Mesendoderm (in vitro differentiated cells): Measurements from ENCODE around the gene GLT1D1.

Experiments
- DNase-seq: peaks from one replicate; pipeline ENCODE4 v3.0.0; 2013
- H2AK5ac ChIP-seq: 2 replicates; pipeline ENCODE4 v1.6.1; 2013; ENCODE audit warnings: low read length, inconsistent platforms
- H2BK120ac ChIP-seq: 2 replicates; pipeline ENCODE4 v1.6.1; 2013; ENCODE audit warnings: low read depth, mild to moderate bottlenecking, low read length, moderate library complexity, mixed read lengths
- H2BK15ac ChIP-seq: replicated peaks from 2 replicates; pipeline ENCODE4 v1.6.1; 2013; ENCODE audit warnings: low read depth, mild to moderate bottlenecking, moderate library complexity
- H2BK5ac ChIP-seq: 2 replicates; pipeline ENCODE4 v1.6.1; 2013; ENCODE audit warnings: low read length, inconsistent platforms
- H3K18ac ChIP-seq: 2 replicates; pipeline ENCODE4 v1.6.1; 2013; ENCODE audit warnings: mild to moderate bottlenecking, low read length, mixed read lengths
- H3K23ac ChIP-seq: one replicate; pipeline ENCODE4 v1.6.1; 2013; ENCODE audit warnings: low read length
- H3K27ac ChIP-seq: 2 replicates; pipeline ENCODE4 v1.5.1; 2013; ENCODE audit warnings: low read depth, mild to moderate bottlenecking, inconsistent platforms, low read length, moderate library complexity
- H3K27me3 ChIP-seq: 2 replicates; pipeline ENCODE4 v1.6.1; 2013; ENCODE audit warnings: low read length, control low read depth, mild to moderate bottlenecking, inconsistent platforms; ENCODE audit not compliant: insufficient read depth, poor library complexity
- H3K36me3 ChIP-seq: 2 replicates; pipeline ENCODE4 v1.6.1; 2013; ENCODE audit warnings: low read length, inconsistent platforms; ENCODE audit not compliant: control insufficient read depth, insufficient read depth
- H3K4ac ChIP-seq: one replicate; pipeline ENCODE4 v1.6.1; 2013; ENCODE audit warnings: low read depth, mild to moderate bottlenecking, low read length, moderate library complexity
- H3K4me1 ChIP-seq: 2 replicates; pipeline ENCODE4 v1.6.1; 2013; ENCODE audit warnings: low read depth, low read length, inconsistent platforms; ENCODE audit not compliant: control insufficient read depth
- H3K4me2 ChIP-seq: 2 replicates; pipeline ENCODE4 v1.6.1; 2013; ENCODE audit warnings: low read length
- H3K4me3 ChIP-seq: 2 replicates; pipeline ENCODE4 v1.5.1; 2013; ENCODE audit warnings: mild to moderate bottlenecking, low read length
- H3K56ac ChIP-seq: one replicate; pipeline ENCODE4 v1.6.1; 2013; ENCODE audit warnings: low read length
- H3K79me1 ChIP-seq: 2 replicates; pipeline ENCODE4 v1.6.1; 2013; ENCODE audit warnings: low read length, inconsistent platforms
- H3K79me2 ChIP-seq: 2 replicates; pipeline ENCODE4 v1.6.1; 2013; ENCODE audit warnings: mild to moderate bottlenecking, low read length; ENCODE audit not compliant: control insufficient read depth, insufficient read depth
- H3K9ac ChIP-seq: 2 replicates; pipeline ENCODE4 v1.6.1; 2013; ENCODE audit warnings: low read length, inconsistent platforms
- H4K5ac ChIP-seq: one replicate; pipeline ENCODE4 v1.6.1; 2013; ENCODE audit warnings: low read length
- H4K8ac ChIP-seq: one replicate; pipeline ENCODE4 v1.6.1; 2013; ENCODE audit warnings: low read depth, mild to moderate bottlenecking, control low read depth, low read length, moderate library complexity
- WGBS: extraction: QIAGEN DNeasy Blood & Tissue Kit; methylation state at CpG from one replicate; pipeline ENCODE4 v1.1.7; 2013; ENCODE audit warnings: low lambda C conversion rate, missing lambda C conversion rate; ENCODE audit not compliant: insufficient coverage; ENCODE audit errors: extremely low coverage; 5-methylcytosine and 5-hydroxymethylcytosine counted together

Gene GLT1D1

GRCh38 chr12:128905003-128905544 is 51.8 kb downstream of the GLT1D1 start:
- Histone ChIP-seq H3K56ac (no peak overlapping the region), H4K8ac (no peak overlapping the region), H3K9ac (no peak overlapping the region), H2BK5ac (no peak overlapping the region), H3K4me1 (no peaks in the 10 kb centered on the region), H2BK120ac (no peak overlapping the region), H2BK15ac (no peak overlapping the region), H3K4ac (no peak overlapping the region), H2AK5ac (no peak overlapping the region), H3K18ac (no peak overlapping the region), H3K36me3 (no peaks in the 10 kb centered on the region), H4K5ac (no peak overlapping the region), H3K79me1 (no peaks in the 10 kb centered on the region), H3K4me2 (no peak overlapping the region), H3K23ac (no peak overlapping the region), H3K27me3 (no peaks in the 10 kb centered on the region), H3K27ac (no peak overlapping the region), H3K79me2 (no peaks in the 10 kb centered on the region), H3K4me3 (no peak overlapping the region)
- no peak for DNase-seq
- WGBS, result no CpG with 5 or more reads among the region's 13 CpGs

DNA sequence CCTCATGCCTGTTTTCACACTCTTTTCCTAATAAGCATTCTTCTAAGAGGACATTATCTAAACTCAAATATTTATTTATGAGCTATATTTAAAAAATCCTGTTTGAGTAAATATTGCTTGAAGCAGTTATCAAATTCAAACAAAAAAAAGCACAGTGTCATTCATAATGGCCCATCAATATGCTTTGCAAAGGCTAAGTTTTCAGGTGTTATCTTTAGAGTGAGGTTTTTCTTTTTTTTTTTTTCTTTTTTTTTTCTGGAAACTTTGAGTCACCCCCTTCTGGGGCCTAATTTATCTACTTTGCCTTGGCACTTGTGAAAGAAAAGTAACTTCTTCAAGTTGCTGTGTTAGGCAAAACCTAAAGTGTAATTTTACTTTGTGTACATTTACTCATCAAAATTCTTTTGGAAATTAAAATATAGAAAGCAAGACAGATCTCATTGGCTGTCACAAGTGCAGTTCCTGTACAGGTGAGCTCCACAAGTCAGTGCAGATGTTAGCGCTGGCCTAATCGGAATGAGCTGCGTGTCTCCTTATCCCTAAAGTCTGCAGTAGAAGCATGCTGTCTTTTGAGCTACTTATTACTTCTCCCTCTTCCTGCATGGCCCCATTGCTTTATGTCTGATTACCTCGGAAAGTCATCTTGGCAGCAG is 53.3 kb downstream of the GLT1D1 start:
- H3K9ac ChIP-seq, result no peak overlapping the region
- no peak overlapping the region for H2AK5ac ChIP-seq
- H2BK15ac ChIP-seq, result no peak overlapping the region
- H4K5ac ChIP-seq, result no peak overlapping the region
- H3K27me3 ChIP-seq, result no peaks in the 10 kb centered on the region
- no peak overlapping the region for H3K23ac ChIP-seq
- no peaks in the 10 kb centered on the region for H3K79me1 ChIP-seq
- no peak overlapping the region for H4K8ac ChIP-seq
- WGBS, result no CpG with 5 or more reads among the region's 4 CpGs
- H2BK5ac ChIP-seq, result no peak overlapping the region
- no peak overlapping the region for H3K27ac ChIP-seq
- H3K56ac ChIP-seq, result no peak overlapping the region
- no peak for DNase-seq
- no peak overlapping the region for H3K4ac ChIP-seq
- H3K4me3 ChIP-seq, result no peak overlapping the region
- no peaks in the 10 kb centered on the region for H3K36me3 ChIP-seq
- no peak overlapping the region for H3K18ac ChIP-seq
- H3K79me2 ChIP-seq, result no peaks in the 10 kb centered on the region
- no peak overlapping the region for H3K4me2 ChIP-seq
- no peak overlapping the region for H2BK120ac ChIP-seq
- H3K4me1 ChIP-seq, result no peaks in the 10 kb centered on the region

DNA sequence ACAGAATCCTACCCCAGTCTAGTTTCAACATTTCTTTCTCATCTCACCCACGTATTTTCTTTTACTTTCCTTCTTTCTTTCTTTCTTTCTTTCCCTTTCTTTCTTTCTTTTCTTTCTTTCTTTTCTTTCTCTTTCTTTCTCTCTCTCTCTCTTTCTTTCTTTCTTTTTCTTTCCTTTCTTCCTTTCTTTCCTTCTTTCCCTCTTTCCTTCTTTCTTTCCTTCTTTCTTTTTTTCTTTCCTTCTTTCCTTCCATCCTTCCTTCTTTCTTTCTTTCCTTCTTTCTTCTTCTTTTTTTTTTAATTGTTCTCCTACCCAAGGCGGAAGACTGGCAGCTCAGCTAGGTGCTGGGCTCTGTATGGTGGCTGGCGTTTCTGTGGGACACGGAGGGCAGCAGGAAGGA is 55.0 kb downstream of the GLT1D1 start:
- H3K79me1 ChIP-seq, result no peaks in the 10 kb centered on the region
- no peak overlapping the region for H3K9ac ChIP-seq
- no peak overlapping the region for H3K18ac ChIP-seq
- WGBS, result 100% methylated on average over 1 of the region's 4 CpGs
- H3K4me2 ChIP-seq, result no peak overlapping the region
- no peak overlapping the region for H3K4me3 ChIP-seq
- H3K56ac ChIP-seq, result no peak overlapping the region
- no peak for DNase-seq
- no peaks in the 10 kb centered on the region for H3K79me2 ChIP-seq
- H4K8ac ChIP-seq, result no peak overlapping the region
- no peaks in the 10 kb centered on the region for H3K36me3 ChIP-seq
- H2AK5ac ChIP-seq, result no peak overlapping the region
- H2BK15ac ChIP-seq, result no peak overlapping the region
- H4K5ac ChIP-seq, result no peak overlapping the region
- H3K23ac ChIP-seq, result no peak overlapping the region
- H2BK5ac ChIP-seq, result no peak overlapping the region
- no peak overlapping the region for H3K4ac ChIP-seq
- no peak overlapping the region for H3K27ac ChIP-seq
- no peaks in the 10 kb centered on the region for H3K4me1 ChIP-seq
- H3K27me3 ChIP-seq, result no peaks in the 10 kb centered on the region
- no peak overlapping the region for H2BK120ac ChIP-seq

GRCh38 chr12:128909653-128910052 is 56.4 kb downstream of the GLT1D1 start:
- no peak overlapping the region for H3K27ac ChIP-seq
- no peaks in the 10 kb centered on the region for H3K79me1 ChIP-seq
- no peak overlapping the region for H4K5ac ChIP-seq
- H3K27me3 ChIP-seq, result no peaks in the 10 kb centered on the region
- DNase-seq, result no peak
- no peak overlapping the region for H3K56ac ChIP-seq
- no peak overlapping the region for H3K4me2 ChIP-seq
- no peak overlapping the region for H3K9ac ChIP-seq
- no peak overlapping the region for H3K18ac ChIP-seq
- H3K36me3 ChIP-seq, result no peaks in the 10 kb centered on the region
- H2BK15ac ChIP-seq, result no peak overlapping the region
- H2BK5ac ChIP-seq, result no peak overlapping the region
- WGBS, result no CpG with 5 or more reads among the region's 1 CpG
- H3K4ac ChIP-seq, result no peak overlapping the region
- no peak overlapping the region for H4K8ac ChIP-seq
- no peak overlapping the region for H2BK120ac ChIP-seq
- H3K23ac ChIP-seq, result no peak overlapping the region
- no peaks in the 10 kb centered on the region for H3K4me1 ChIP-seq
- H2AK5ac ChIP-seq, result no peak overlapping the region
- no peak overlapping the region for H3K4me3 ChIP-seq
- H3K79me2 ChIP-seq, result no peaks in the 10 kb centered on the region

GRCh38 chr12:128910629-128911028 is 57.4 kb downstream of the GLT1D1 start:
- H3K27ac ChIP-seq, result no peak overlapping the region
- no peak overlapping the region for H2BK15ac ChIP-seq
- no peaks in the 10 kb centered on the region for H3K79me2 ChIP-seq
- H2AK5ac ChIP-seq, result no peak overlapping the region
- no peaks in the 10 kb centered on the region for H3K4me1 ChIP-seq
- no peak overlapping the region for H3K23ac ChIP-seq
- H3K36me3 ChIP-seq, result no peaks in the 10 kb centered on the region
- H4K5ac ChIP-seq, result no peak overlapping the region
- H2BK120ac ChIP-seq, result no peak overlapping the region
- no peak overlapping the region for H3K9ac ChIP-seq
- H3K4me2 ChIP-seq, result no peak overlapping the region
- H4K8ac ChIP-seq, result no peak overlapping the region
- no peak overlapping the region for H3K4me3 ChIP-seq
- H3K4ac ChIP-seq, result no peak overlapping the region
- no peak for DNase-seq
- no peaks in the 10 kb centered on the region for H3K79me1 ChIP-seq
- no peak overlapping the region for H3K56ac ChIP-seq
- no peaks in the 10 kb centered on the region for H3K27me3 ChIP-seq
- no CpG with 5 or more reads among the region's 10 CpGs for WGBS
- no peak overlapping the region for H3K18ac ChIP-seq
- no peak overlapping the region for H2BK5ac ChIP-seq

GRCh38 chr12:128911861-128912260 is 58.6 kb downstream of the GLT1D1 start:
- Histone ChIP-seq H3K27ac (no peak overlapping the region), H4K8ac (no peak overlapping the region), H3K9ac (no peak overlapping the region), H3K79me2 (no peaks in the 10 kb centered on the region), H2BK15ac (no peak overlapping the region), H3K79me1 (no peaks in the 10 kb centered on the region), H3K18ac (no peak overlapping the region), H3K27me3 (no peaks in the 10 kb centered on the region), H4K5ac (no peak overlapping the region), H3K4me2 (no peak overlapping the region), H3K4me1 (no peaks in the 10 kb centered on the region), H2AK5ac (no peak overlapping the region), H3K4ac (no peak overlapping the region), H3K56ac (no peak overlapping the region), H3K23ac (no peak overlapping the region), H3K4me3 (no peak overlapping the region), H3K36me3 (no peaks in the 10 kb centered on the region), H2BK5ac (no peak overlapping the region), H2BK120ac (no peak overlapping the region)
- no peak for DNase-seq
- no CpG with 5 or more reads among the region's 5 CpGs for WGBS
